Bronchial epithelial cell (primary cell): ENCODE data around the gene SMIM29. TPM values are rescaled to one million over a fixed set of nuclear protein-coding genes. Genes with fewer than 3 reads are reported as not detected.

ENCODE experiments used
- DNase-seq: peaks from one replicate; pipeline ENCODE4 v3.0.0-alpha.2; 2010; ENCODE audit warnings: low read depth
- FAIRE-seq: peaks from 2 replicates; lab custom pipeline; 2011; peaks lifted over from hg19 to GRCh38; lab: Jason Lieb, UNC
- H3K27me3 ChIP-seq: 2 replicates; pipeline ENCODE4 v1.5.1; 2011; ENCODE audit warnings: low read length; ENCODE audit not compliant: control insufficient read depth, insufficient read depth
- H3K36me3 ChIP-seq: 2 replicates; pipeline ENCODE4 v1.5.1; 2011; ENCODE audit warnings: low read length; ENCODE audit not compliant: control insufficient read depth, insufficient read depth
- H3K4me3 ChIP-seq: 2 replicates; pipeline ENCODE4 v1.5.1; 2011; ENCODE audit warnings: mild to moderate bottlenecking, low read depth, low read length, control low read depth
- total RNA-seq: library from RNA; depleted of rRNA; stranded (reverse); fragments of >200 nt; gene quantifications from 2 replicates; pipeline ENCODE4 v1.2.1, GENCODE V29; 2014
- TF ChIP-seq, protein P1 (sequence below): IDR thresholded peaks from 2 replicates; pipeline ENCODE4 v1.5.1; 2011; ENCODE audit warnings: mild to moderate bottlenecking, moderate library complexity, low read length, control low read depth, inconsistent platforms; ENCODE audit not compliant: insufficient read depth, severe bottlenecking

The SMIM29 gene
- total RNA-seq, 1 donor from 2014 or later = 11.6 TPM

DNA sequence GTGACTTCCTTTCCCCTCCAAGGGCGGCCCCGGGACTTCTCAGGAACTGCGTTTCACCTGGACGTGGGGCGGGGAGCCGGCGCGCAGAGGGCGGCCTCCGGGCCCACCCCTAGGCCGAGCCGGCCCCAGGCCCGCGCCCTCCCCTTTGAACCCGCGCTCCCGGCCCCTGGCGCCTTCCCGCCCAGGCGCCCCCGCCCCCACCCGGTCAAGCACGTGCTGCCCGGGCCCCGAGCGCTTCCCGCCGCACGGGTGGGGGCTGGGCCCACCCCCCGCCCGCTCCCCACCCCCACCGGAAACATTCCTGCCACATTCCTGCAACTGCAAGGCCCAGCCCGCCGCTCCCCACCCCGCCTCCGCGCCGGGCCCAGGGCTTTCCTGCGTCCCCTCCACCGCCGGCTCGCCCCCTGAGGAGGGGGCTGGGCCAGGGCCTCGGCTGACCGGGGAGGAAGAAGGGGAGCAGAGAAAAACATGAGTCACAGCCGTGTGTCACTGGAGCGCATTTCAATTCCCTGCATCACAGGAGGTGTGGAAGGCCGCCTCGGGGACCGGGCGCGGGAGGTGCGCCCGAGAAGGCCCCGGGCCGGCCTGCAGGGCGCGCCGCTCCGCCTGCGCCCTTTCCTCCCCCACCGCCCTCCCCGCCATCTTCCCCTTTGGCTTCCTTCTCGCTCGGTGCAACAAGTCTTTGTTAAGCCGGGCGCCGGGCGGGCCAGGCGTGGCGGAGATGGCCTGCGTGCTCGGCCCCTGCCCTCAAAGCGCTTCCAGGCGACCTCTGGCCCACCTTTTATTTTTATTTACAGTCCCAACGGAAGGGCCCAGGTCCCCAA is 13.3 kb downstream of the SMIM29 start:
- peak overlapping the region; percentile 85 for H3K4me3 ChIP-seq
- FAIRE-seq (no peak), DNase-seq (peak; percentile 89)
- H3K36me3 ChIP-seq = peaks cover 1% of the 10 kb centered on the region
- TF ChIP-seq, protein P1, sequence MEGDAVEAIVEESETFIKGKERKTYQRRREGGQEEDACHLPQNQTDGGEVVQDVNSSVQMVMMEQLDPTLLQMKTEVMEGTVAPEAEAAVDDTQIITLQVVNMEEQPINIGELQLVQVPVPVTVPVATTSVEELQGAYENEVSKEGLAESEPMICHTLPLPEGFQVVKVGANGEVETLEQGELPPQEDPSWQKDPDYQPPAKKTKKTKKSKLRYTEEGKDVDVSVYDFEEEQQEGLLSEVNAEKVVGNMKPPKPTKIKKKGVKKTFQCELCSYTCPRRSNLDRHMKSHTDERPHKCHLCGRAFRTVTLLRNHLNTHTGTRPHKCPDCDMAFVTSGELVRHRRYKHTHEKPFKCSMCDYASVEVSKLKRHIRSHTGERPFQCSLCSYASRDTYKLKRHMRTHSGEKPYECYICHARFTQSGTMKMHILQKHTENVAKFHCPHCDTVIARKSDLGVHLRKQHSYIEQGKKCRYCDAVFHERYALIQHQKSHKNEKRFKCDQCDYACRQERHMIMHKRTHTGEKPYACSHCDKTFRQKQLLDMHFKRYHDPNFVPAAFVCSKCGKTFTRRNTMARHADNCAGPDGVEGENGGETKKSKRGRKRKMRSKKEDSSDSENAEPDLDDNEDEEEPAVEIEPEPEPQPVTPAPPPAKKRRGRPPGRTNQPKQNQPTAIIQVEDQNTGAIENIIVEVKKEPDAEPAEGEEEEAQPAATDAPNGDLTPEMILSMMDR = peak; percentile 7
- no peaks in the 10 kb centered on the region for H3K27me3 ChIP-seq

DNA sequence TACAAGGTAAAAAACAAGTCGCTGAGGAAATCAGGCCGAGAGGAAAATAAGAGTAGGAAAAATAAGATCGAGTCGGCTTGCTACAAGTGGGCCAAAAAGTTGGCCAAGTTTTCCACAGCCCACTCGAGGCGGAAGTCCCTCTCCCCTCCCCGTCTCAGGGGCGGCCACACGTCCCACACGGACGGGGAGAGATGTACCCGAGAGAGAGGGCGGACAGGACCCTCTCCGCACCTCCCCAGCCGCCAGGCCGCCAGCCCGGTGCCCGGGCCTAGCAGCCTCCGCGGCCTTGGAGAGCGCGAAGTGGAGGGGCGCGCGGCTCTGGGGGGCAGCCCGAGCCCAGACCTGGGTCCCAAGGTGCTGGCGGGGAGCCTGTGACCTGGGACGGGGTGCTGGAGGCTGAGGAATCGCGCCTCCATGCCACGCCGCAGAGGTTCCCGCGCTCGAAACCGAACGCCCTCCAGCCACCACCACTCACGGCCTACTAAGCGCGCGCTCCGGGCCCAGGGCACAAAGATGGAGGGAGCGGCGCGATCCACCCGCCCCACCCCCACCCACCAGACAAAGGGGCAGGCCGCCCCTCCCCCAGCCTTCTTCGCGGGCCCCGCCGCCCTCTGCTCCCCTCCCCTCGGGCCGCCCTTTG is 14.0 kb downstream of the SMIM29 start:
- Histone ChIP-seq H3K36me3 (no peaks in the 10 kb centered on the region), H3K27me3 (no peaks in the 10 kb centered on the region), H3K4me3 (no peak overlapping the region)
- FAIRE-seq (no peak), DNase-seq (no peak)
- TF ChIP-seq, protein P1 = no peak

DNA sequence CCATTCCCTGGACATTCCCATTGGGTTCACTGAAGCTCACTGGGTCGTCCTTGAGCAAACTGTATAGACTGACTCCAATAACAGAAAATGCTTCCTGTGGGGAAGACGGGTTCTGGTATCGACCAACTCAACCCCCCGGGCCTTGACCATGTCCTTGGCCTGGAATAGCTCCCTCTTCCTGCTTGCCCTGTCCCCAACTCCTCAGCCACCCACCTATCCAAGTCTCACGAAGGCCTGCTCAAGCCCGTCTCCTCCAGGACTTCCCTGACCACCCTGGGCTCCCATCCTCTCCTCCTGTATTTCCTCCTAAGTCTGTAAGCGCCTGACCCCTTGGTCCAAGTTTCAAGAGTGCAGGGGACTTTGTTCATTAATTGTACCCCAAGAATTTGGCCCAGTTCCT is 14.9 kb downstream of the SMIM29 start:
- Histone ChIP-seq H3K4me3 (no peak overlapping the region), H3K27me3 (no peaks in the 10 kb centered on the region), H3K36me3 (no peaks in the 10 kb centered on the region)
- no peak for DNase-seq
- FAIRE-seq = no peak
- TF ChIP-seq, protein P1 = no peak

DNA sequence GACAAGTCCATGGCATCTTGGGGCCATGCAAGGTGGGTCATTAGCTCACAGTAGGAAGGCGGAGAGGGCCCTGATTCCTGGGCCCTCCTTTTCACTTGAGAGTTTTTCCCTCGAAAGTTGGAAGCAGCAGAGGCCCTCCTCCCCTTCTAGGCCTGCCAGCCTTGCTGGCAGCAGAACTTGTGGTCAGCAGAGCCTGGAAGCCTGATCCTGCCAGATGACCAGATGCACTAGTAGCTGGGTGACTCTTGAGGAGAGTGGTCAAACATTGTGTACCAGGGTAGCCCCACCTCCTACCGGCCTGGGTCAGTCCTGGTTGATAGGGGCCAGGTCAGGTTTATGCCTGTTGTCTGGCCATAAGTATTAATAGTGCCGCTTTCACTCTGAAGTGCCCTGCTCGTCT is 15.9 kb downstream of the SMIM29 start:
- TF ChIP-seq, protein P1 = no peak
- DNase-seq (no peak), FAIRE-seq (no peak)
- Histone ChIP-seq H3K4me3 (no peak overlapping the region), H3K27me3 (no peaks in the 10 kb centered on the region), H3K36me3 (no peaks in the 10 kb centered on the region)

DNA sequence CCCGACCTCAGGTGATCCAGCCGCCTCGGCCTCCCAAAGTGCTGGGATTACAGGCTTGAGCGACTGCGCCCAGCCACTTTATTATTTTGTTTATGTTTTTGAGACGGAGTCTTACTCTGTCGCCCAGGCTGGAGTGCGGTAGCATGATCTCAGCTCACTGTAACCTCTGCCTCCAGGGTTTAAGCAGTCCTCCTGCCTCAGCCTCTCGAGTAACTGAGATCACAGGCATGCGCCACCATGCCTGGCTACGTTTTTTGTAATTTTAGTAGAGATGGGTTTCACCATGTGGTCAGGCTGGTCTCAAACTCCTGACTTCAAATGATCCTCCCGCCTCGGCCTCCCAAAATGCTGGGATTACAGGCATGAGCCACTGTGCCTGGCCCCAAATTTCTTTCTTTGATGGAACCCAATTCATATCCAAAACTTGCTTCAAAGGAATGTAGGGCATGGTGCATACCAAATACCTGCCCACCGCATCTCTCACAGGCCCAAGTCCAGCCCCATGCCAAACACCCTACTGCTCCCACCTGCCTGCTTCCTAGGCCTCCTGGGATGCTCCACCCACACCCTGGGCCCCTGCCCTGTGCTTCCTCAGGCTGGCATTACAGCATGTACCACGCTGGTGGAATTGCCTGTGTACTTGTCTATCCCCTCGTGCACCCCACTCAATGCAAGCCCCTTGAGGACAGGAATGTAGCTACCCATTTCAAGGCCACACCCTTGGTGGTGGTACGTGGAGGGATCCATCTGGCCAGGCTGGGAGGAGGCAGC is 17.1 kb downstream of the SMIM29 start:
- FAIRE-seq (no peak), DNase-seq (no peak)
- Histone ChIP-seq H3K4me3 (no peak overlapping the region), H3K36me3 (no peaks in the 10 kb centered on the region), H3K27me3 (no peaks in the 10 kb centered on the region)
- TF ChIP-seq, protein P1 = no peak
